OCI-LY1 (cell line): Measurements from ENCODE around the gene LRRC45.

ENCODE experiments used
- H2AFZ ChIP-seq: fragments of 200-600 bp; sonication (generic), shearing (Covaris generic); 2 replicates; pipeline ENCODE4 v1.6.0; 2014; ENCODE audit warnings: antibody characterized with exemption, mild to moderate bottlenecking, low read length
- H3F3A ChIP-seq: fragments of 200-600 bp; sonication (generic), shearing (Covaris generic); 2 replicates; pipeline ENCODE4 v1.6.0; 2014; ENCODE audit warnings: mild to moderate bottlenecking, antibody characterized with exemption, low read length, moderate library complexity; ENCODE audit not compliant: insufficient read depth
- H3K27ac ChIP-seq: fragments of 200-600 bp; sonication (generic); 2 replicates; pipeline ENCODE4 v1.5.1; 2014; ENCODE audit warnings: low read length, mixed run types, mild to moderate bottlenecking, low read depth; ENCODE audit not compliant: poor library complexity, severe bottlenecking
- H3K27me3 ChIP-seq: fragments of 200-600 bp; sonication (generic); 2 replicates; pipeline ENCODE4 v1.6.0; 2014; ENCODE audit warnings: antibody characterized with exemption, mild to moderate bottlenecking, low read length, moderate library complexity; ENCODE audit not compliant: insufficient read depth
- H3K36me3 ChIP-seq: fragments of 200-600 bp; sonication (generic); 2 replicates; pipeline ENCODE4 v1.6.1; 2014; ENCODE audit warnings: mild to moderate bottlenecking, antibody characterized with exemption, low read length, moderate library complexity, mixed read lengths; ENCODE audit not compliant: insufficient read depth
- H3K4me1 ChIP-seq: fragments of 200-600 bp; sonication (generic); 2 replicates; pipeline ENCODE4 v1.5.1; 2014; ENCODE audit warnings: mild to moderate bottlenecking, low read length, moderate library complexity; ENCODE audit not compliant: insufficient read depth, severe bottlenecking
- H3K4me2 ChIP-seq: fragments of 200-600 bp; sonication (generic), shearing (Covaris generic); 2 replicates; pipeline ENCODE4 v1.6.1; 2014; ENCODE audit warnings: low read length
- H3K4me3 ChIP-seq: fragments of 200-600 bp; sonication (generic); 2 replicates; pipeline ENCODE4 v1.5.1; 2014; ENCODE audit warnings: low read length, low read depth, mild to moderate bottlenecking, mixed read lengths; ENCODE audit not compliant: poor library complexity, severe bottlenecking
- H3K79me2 ChIP-seq: fragments of 200-600 bp; shearing (Covaris generic); 2 replicates; pipeline ENCODE4 v1.6.1; 2016; ENCODE audit warnings: mixed run types, low read length, mixed read lengths; ENCODE audit not compliant: insufficient read depth
- H3K9ac ChIP-seq: fragments of 200-600 bp; sonication (generic), shearing (Covaris generic); 2 replicates; pipeline ENCODE4 v1.6.1; 2014; ENCODE audit warnings: mild to moderate bottlenecking, low read length, mixed read lengths
- H3K9me2 ChIP-seq: fragments of 200-600 bp; sonication (generic), shearing (Covaris generic); 2 replicates; pipeline ENCODE4 v1.6.1; 2014; ENCODE audit warnings: low read depth, mild to moderate bottlenecking, low read length, mixed read lengths
- H3K9me3 ChIP-seq: fragments of 200-600 bp; shearing (Covaris generic); 2 replicates; pipeline ENCODE4 v1.6.1; 2014; ENCODE audit warnings: low read length, mixed read lengths
- H4K20me1 ChIP-seq: fragments of 200-600 bp; sonication (generic), shearing (Covaris generic); 2 replicates; pipeline ENCODE4 v1.6.0; 2016; ENCODE audit warnings: mild to moderate bottlenecking, low read length; ENCODE audit not compliant: insufficient read depth
- EZH2 ChIP-seq: fragments of 200-600 bp; sonication (generic), shearing (Covaris generic); IDR thresholded peaks from 2 replicates; pipeline ENCODE4 v1.8.0; 2017; ENCODE audit warnings: borderline replicate concordance, mixed run types, mild to moderate bottlenecking, antibody characterized with exemption, low read length, moderate library complexity, mixed read lengths
- TF ChIP-seq, protein P1 (sequence below): fragments of 200-600 bp; sonication (generic), shearing (Covaris generic); IDR thresholded peaks from 2 replicates; pipeline ENCODE4 v1.5.1; 2017; ENCODE audit warnings: mild to moderate bottlenecking, antibody characterized with exemption, low read length, moderate library complexity, mixed read lengths

LRRC45 gene

DNA sequence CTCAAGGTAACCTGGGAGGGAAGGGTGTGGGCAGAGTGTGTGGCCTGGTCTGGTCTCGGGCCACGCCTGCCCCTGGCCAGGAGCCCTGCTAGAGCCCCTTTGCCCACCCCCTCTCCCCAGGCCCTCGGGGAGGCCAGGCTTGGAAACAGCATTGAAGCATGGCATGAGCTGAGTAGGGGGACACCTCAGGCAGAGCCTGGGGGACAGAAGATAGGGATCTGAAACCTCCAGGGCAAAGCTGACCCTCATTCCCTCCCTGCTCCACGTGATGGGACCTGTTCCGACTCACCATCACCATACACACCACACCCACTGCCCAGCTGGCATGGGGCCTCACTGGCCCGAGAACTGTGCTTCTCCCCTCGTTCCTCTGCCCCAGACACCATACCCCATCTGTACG is 26.0 kb downstream of the LRRC45 start:
- H3K27me3 ChIP-seq: no peaks in the 10 kb centered on the region
- H3K9me2 ChIP-seq: no peaks in the 10 kb centered on the region
- no peak overlapping the region for H2AFZ ChIP-seq
- H3K9me3 ChIP-seq: no peaks in the 10 kb centered on the region
- no peak overlapping the region for H3K4me2 ChIP-seq
- no peak overlapping the region for H3K4me3 ChIP-seq
- no peaks in the 10 kb centered on the region for H4K20me1 ChIP-seq
- H3K79me2 ChIP-seq: 0 out of 2 replicates have a peak, but pooled peaks cover 4% of the 10 kb centered on the region
- no peaks in the 10 kb centered on the region for H3F3A ChIP-seq
- peaks cover 27% of the 10 kb centered on the region for H3K4me1 ChIP-seq
- peaks cover 8% of the 10 kb centered on the region for H3K36me3 ChIP-seq
- TF ChIP-seq EZH2: no peak
- TF ChIP-seq, protein P1, sequence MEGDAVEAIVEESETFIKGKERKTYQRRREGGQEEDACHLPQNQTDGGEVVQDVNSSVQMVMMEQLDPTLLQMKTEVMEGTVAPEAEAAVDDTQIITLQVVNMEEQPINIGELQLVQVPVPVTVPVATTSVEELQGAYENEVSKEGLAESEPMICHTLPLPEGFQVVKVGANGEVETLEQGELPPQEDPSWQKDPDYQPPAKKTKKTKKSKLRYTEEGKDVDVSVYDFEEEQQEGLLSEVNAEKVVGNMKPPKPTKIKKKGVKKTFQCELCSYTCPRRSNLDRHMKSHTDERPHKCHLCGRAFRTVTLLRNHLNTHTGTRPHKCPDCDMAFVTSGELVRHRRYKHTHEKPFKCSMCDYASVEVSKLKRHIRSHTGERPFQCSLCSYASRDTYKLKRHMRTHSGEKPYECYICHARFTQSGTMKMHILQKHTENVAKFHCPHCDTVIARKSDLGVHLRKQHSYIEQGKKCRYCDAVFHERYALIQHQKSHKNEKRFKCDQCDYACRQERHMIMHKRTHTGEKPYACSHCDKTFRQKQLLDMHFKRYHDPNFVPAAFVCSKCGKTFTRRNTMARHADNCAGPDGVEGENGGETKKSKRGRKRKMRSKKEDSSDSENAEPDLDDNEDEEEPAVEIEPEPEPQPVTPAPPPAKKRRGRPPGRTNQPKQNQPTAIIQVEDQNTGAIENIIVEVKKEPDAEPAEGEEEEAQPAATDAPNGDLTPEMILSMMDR: no peak
- H3K9ac ChIP-seq: no peak overlapping the region
- H3K27ac ChIP-seq: no peak overlapping the region

DNA sequence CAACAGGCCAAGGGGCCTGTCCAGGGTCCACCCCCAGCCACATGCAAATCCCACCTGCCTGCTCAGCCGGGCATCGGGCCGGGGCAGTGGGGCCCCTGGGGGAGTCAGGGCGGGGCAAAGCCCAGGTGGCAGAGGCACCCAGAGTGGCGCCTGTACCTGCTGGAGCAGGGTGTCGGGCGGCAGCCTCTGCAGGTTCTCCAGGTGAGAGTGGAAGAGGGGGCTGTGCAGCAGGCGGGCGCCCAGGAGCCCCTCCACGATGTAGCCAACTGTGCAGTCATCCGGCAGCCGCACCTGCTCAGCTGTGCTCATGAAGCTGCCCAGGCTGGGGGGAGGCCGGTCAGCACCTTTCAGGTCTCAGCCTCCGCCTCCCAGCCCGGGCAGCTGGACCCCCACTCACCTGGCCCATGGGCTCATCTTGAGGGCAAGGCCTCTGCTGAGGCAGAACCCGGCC is 26.4 kb downstream of the LRRC45 start:
- no peak overlapping the region for H3K9ac ChIP-seq
- no peaks in the 10 kb centered on the region for H3K9me3 ChIP-seq
- H4K20me1 ChIP-seq: no peaks in the 10 kb centered on the region
- H3F3A ChIP-seq: no peaks in the 10 kb centered on the region
- no peak overlapping the region for H3K4me2 ChIP-seq
- peaks cover 27% of the 10 kb centered on the region for H3K4me1 ChIP-seq
- no peaks in the 10 kb centered on the region for H3K27me3 ChIP-seq
- no peak overlapping the region for H3K4me3 ChIP-seq
- H3K27ac ChIP-seq: no peak overlapping the region
- 0 out of 2 replicates have a peak, but pooled peaks cover 4% of the 10 kb centered on the region for H3K79me2 ChIP-seq
- H3K36me3 ChIP-seq: peaks cover 12% of the 10 kb centered on the region
- no peak overlapping the region for H2AFZ ChIP-seq
- no peaks in the 10 kb centered on the region for H3K9me2 ChIP-seq
- TF ChIP-seq, protein P1: no peak
- no peak for TF ChIP-seq EZH2

DNA sequence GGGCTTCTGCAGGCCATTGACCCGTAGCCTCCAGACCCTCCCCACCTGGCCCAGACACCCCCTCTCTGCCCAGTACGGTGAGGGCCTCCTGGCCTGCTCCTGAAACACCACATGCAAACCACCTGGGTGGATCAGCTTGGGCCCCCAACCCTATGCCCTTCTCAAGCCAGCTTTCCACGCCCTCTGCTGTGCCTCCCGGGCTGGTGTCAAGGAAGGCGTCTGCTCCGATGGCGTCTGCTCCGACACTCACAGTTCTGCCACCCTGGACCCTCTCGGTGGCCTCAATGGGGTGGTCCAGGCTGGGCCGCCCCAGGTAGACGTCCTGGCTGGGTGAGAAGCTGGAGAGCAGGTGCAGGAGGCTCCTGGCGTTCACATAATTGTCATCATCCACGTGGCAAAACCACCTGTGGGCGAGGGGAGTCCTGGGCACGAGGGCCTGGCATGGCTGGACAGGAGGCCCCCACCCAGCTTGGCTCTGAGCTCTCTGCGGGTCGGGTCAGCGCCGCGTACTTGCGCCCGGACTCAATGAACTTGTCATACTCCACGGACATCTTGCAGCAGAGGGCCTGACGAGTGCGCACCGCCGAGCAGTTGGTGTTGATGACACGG is 27.2 kb downstream of the LRRC45 start:
- peak overlapping the region; percentile 100 for H3K4me3 ChIP-seq
- no peaks in the 10 kb centered on the region for H3K9me3 ChIP-seq
- H3K36me3 ChIP-seq: peaks cover 19% of the 10 kb centered on the region
- H3K27ac ChIP-seq: no peak overlapping the region
- H3F3A ChIP-seq: no peaks in the 10 kb centered on the region
- no peaks in the 10 kb centered on the region for H3K27me3 ChIP-seq
- no peaks in the 10 kb centered on the region for H4K20me1 ChIP-seq
- peaks cover 27% of the 10 kb centered on the region for H3K4me1 ChIP-seq
- H2AFZ ChIP-seq: no peak overlapping the region
- no peak overlapping the region; the same call in 1 of the 2 replicates for H3K9ac ChIP-seq
- H3K9me2 ChIP-seq: no peaks in the 10 kb centered on the region
- H3K79me2 ChIP-seq: 0 out of 2 replicates have a peak, but pooled peaks cover 4% of the 10 kb centered on the region
- TF ChIP-seq EZH2: no peak
- TF ChIP-seq, protein P1: no peak
- peak overlapping the region; percentile 79; the same call in 1 of the 2 replicates for H3K4me2 ChIP-seq
